Endothelial cell of umbilical vein (primary cell): ENCODE data around the gene CPA2. TPM values are rescaled to one million over a fixed set of nuclear protein-coding genes. Genes with fewer than 3 reads are reported as not detected.

ENCODE experiments used
- BruUV-seq: library from RNA; stranded (reverse); fragments of 400-500 nt; replicated peaks from 2 replicates; lab custom pipeline; 2021; lab: Mats Ljungman, UMichigan
- CTCF ChIA-PET: fragments of 300-600, 350-600 bp; sonication (Branson Sonifier 250); formaldehyde crosslinking; loops from one replicate; lab custom pipeline; 2021; ENCODE audit warnings: antibody characterized with exemption, inconsistent platforms; lab: Charles Lee
- POLR2A ChIA-PET: fragments of 300-600, 350-600 bp; sonication (Branson Sonifier 250); formaldehyde crosslinking; loops from one replicate; lab custom pipeline; 2021; ENCODE audit warnings: antibody characterized with exemption, inconsistent platforms; lab: Charles Lee
- DNase-seq: peaks from one replicate; pipeline ENCODE4 v3.0.0-alpha.2; 2011; ENCODE audit warnings: low read depth, low spot score
- FAIRE-seq: peaks from 2 replicates; lab custom pipeline; 2011; peaks lifted over from hg19 to GRCh38; lab: Jason Lieb, UNC
- H2AFZ ChIP-seq: 2 replicates; pipeline ENCODE4 v1.6.0; 2012; ENCODE audit warnings: low read depth, low read length, control low read depth, inconsistent platforms
- H3K27ac ChIP-seq: 2 replicates; pipeline ENCODE4 v1.5.1; 2011; ENCODE audit warnings: low read depth, mild to moderate bottlenecking, control low read depth, low read length, moderate library complexity; ENCODE audit not compliant: insufficient read depth
- H3K27me3 ChIP-seq, 2 experiments: 2 replicates each; pipeline versions ENCODE4 v1.6.0 to v1.6.1; 2011; ENCODE audit warnings: low read length in 2 of 2, mixed read lengths in 1 of 2; ENCODE audit not compliant: control insufficient read depth in 2 of 2, insufficient read depth in 2 of 2
- H3K36me3 ChIP-seq, 2 experiments: 2 replicates in 1 of 2; 3 replicates in 1 of 2; pipeline ENCODE4 v1.5.1; 2011; ENCODE audit warnings: low read length in 2 of 2, mild to moderate bottlenecking in 1 of 2, moderate library complexity in 1 of 2; ENCODE audit not compliant: control insufficient read depth in 2 of 2, insufficient read depth in 2 of 2; ENCODE audit errors: extremely low read depth in 1 of 2
- H3K4me1 ChIP-seq: 3 replicates; pipeline ENCODE4 v1.5.1; 2011; ENCODE audit warnings: mild to moderate bottlenecking, low read length; ENCODE audit not compliant: control insufficient read depth, insufficient read depth; ENCODE audit errors: extremely low read depth
- H3K4me2 ChIP-seq: 2 replicates; pipeline ENCODE4 v1.6.1; 2011; ENCODE audit warnings: low read length, control low read depth, mixed read lengths; ENCODE audit not compliant: insufficient read depth
- H3K4me3 ChIP-seq, 3 experiments: fragments of 200-600 bp in 1 of 3; sonication (generic), shearing (Covaris generic) in 1 of 3; replicated peaks in 1 of 3; 2 replicates each; pipeline ENCODE4 v1.5.1; 2011 to 2016; ENCODE audit warnings: control low read depth in 3 of 3, low read length in 3 of 3, mild to moderate bottlenecking in 2 of 3, inconsistent platforms in 1 of 3, low read depth in 1 of 3, moderate library complexity in 1 of 3; ENCODE audit not compliant: insufficient read depth in 1 of 3
- H3K79me2 ChIP-seq: 2 replicates; pipeline ENCODE4 v1.6.0; 2012; ENCODE audit warnings: low read length, inconsistent platforms; ENCODE audit not compliant: control insufficient read depth, insufficient read depth
- H3K9ac ChIP-seq: replicated peaks from 2 replicates; pipeline ENCODE3; 2011; ENCODE audit warnings: low read length, control low read depth; ENCODE audit not compliant: insufficient read depth; ENCODE audit errors: extremely low read depth
- H3K9me1 ChIP-seq: replicated peaks from 3 replicates; pipeline ENCODE4 v1.6.0; 2011; ENCODE audit warnings: mild to moderate bottlenecking, low read length; ENCODE audit not compliant: control insufficient read depth, insufficient read depth; ENCODE audit errors: extremely low read depth
- H3K9me3 ChIP-seq: replicated peaks from 2 replicates; pipeline ENCODE4 v1.5.1; 2012; ENCODE audit warnings: low read length, inconsistent platforms; ENCODE audit not compliant: control insufficient read depth, insufficient read depth
- H4K20me1 ChIP-seq: replicated peaks from 2 replicates; pipeline ENCODE3; 2011; ENCODE audit warnings: mild to moderate bottlenecking, low read length; ENCODE audit not compliant: control insufficient read depth, insufficient read depth; ENCODE audit errors: extremely low read depth
- CTCF ChIP-seq, 2 donors: IDR thresholded peaks; 1 replicate in 1 of 2; 2 replicates in 1 of 2; pipeline ENCODE4 v1.5.1; 2011; ENCODE audit warnings: low read length in 2 of 2, mild to moderate bottlenecking in 2 of 2, moderate library complexity in 2 of 2, control low read depth in 1 of 2, inconsistent platforms in 1 of 2, low read depth in 1 of 2; ENCODE audit not compliant: insufficient read depth in 1 of 2; ENCODE audit errors: extremely low read depth in 1 of 2
- EZH2 ChIP-seq: IDR thresholded peaks from 2 replicates; pipeline ENCODE4 v1.6.1; 2012; ENCODE audit warnings: borderline replicate concordance, low read depth, mild to moderate bottlenecking, moderate library complexity, low read length, inconsistent platforms; ENCODE audit not compliant: severe bottlenecking
- FOS ChIP-seq: IDR thresholded peaks from 2 replicates; pipeline ENCODE4 v1.6.1; 2011; ENCODE audit warnings: mild to moderate bottlenecking, low read length, moderate library complexity, borderline replicate concordance; ENCODE audit not compliant: insufficient read depth
- GATA2 ChIP-seq: IDR thresholded peaks from 2 replicates; pipeline ENCODE4 v1.7.0; 2011; ENCODE audit warnings: low read depth, mild to moderate bottlenecking, moderate library complexity, mixed read lengths, low read length; ENCODE audit not compliant: insufficient read length, insufficient read depth
- JUN ChIP-seq: IDR thresholded peaks from 2 replicates; pipeline ENCODE4 v1.6.1; 2011; ENCODE audit warnings: borderline replicate concordance, low read depth; ENCODE audit not compliant: insufficient read length, insufficient read depth
- MAX ChIP-seq: IDR thresholded peaks from 2 replicates; pipeline ENCODE4 v1.6.1; 2011; ENCODE audit not compliant: insufficient read depth, insufficient read length
- MYC ChIP-seq: IDR thresholded peaks from one replicate; pipeline ENCODE4 v1.6.1; 2011; ENCODE audit warnings: mild to moderate bottlenecking, low read depth, low read length
- POLR2A ChIP-seq: IDR thresholded peaks from 2 replicates; pipeline ENCODE4 v1.6.1; 2012; ENCODE audit warnings: low read depth, mild to moderate bottlenecking, control low read depth, low read length
- POLR2AphosphoS5 ChIP-seq: IDR thresholded peaks from 2 replicates; pipeline ENCODE4 v1.6.1; 2012; ENCODE audit warnings: low read depth, mild to moderate bottlenecking, control low read depth, low read length, moderate library complexity; ENCODE audit not compliant: insufficient read depth
- dilution Hi-C: fragments of 300-500 bp; cut with MboI; formaldehyde crosslinking; loops from one replicate; pipeline ENCODE4 v1.15.0; 2019; ENCODE audit warnings: low sequenced_read_pairs; ENCODE audit not compliant: extremely low pct_ligation_motif_present
- intact Hi-C: fragments of 100-400 bp; cut with micrococcal nuclease; formaldehyde crosslinking; loops from one replicate; pipeline ENCODE4 v1.10.0; 2022
- polyA plus RNA-seq, 4 experiments: library from polyadenylated mRNA; depleted of rRNA in 3 of 4; stranded (reverse) in 3 of 4; unstranded in 1 of 4; fragments of >200 nt; gene quantifications; 2 replicates each; pipeline versions ENCODE4 v1.2.1 to v1.2.3, GENCODE V29; 2011 to 2012; ENCODE audit warnings: missing spikeins in 1 of 4
- total RNA-seq: library from RNA; stranded (reverse); gene quantifications from 2 replicates; pipeline ENCODE4 v1.2.3, GENCODE V29; 2021

CPA2 gene
- total and polyA plus RNA-seq, 2 donors (not counting 3 experiments of a cell fraction or from before 2014, with no cell fraction given): not detected

GRCh38 chr7:130298544-130299326 is 32.1 kb downstream of the CPA2 start:
- ChIA-PET CTCF (no interaction called here), POLR2A (no interaction called here)
- H2AFZ ChIP-seq: no peak overlapping the region
- dilution Hi-C loops: no loop called here
- H3K4me2 ChIP-seq: no peak overlapping the region
- no peaks in the 10 kb centered on the region for H3K79me2 ChIP-seq
- H3K27ac ChIP-seq: no peak overlapping the region
- H4K20me1 ChIP-seq: no peaks in the 10 kb centered on the region
- no peaks in the 10 kb centered on the region for H3K9me1 ChIP-seq
- DNase-seq (no peak), FAIRE-seq (no peak)
- no peaks in the 10 kb centered on the region for H3K27me3 ChIP-seq
- intact Hi-C loops: no loop called here
- no peaks in the 10 kb centered on the region for H3K9me3 ChIP-seq
- no peaks in the 10 kb centered on the region for H3K36me3 ChIP-seq
- H3K4me3 ChIP-seq: no peak overlapping the region
- BruUV-seq: no TSS peak
- no peaks in the 10 kb centered on the region for H3K4me1 ChIP-seq
- H3K9ac ChIP-seq: no peak overlapping the region
- TF ChIP-seq JUN: no peak

GRCh38 chr7:130299866-130300265 is 33.2 kb downstream of the CPA2 start:
- CTCF ChIA-PET: no interaction called here
- POLR2A ChIA-PET: no interaction called here
- dilution Hi-C loops: no loop called here

More at GRCh38 chr7:130299866-130300265, 33.2 kb downstream of the CPA2 start:
- Histone ChIP-seq H3K4me2 (no peak overlapping the region), H4K20me1 (no peaks in the 10 kb centered on the region), H3K27ac (no peak overlapping the region), H3K27me3 (peaks cover 0 to 2% of the 10 kb centered on the region in 2 experiments), H3K9me1 (no peaks in the 10 kb centered on the region), H3K4me3 (no peak overlapping the region), H3K36me3 (no peaks in the 10 kb centered on the region), H3K4me1 (no peaks in the 10 kb centered on the region), H3K79me2 (no peaks in the 10 kb centered on the region), H3K9ac (no peak overlapping the region), H2AFZ (no peak overlapping the region), H3K9me3 (no peaks in the 10 kb centered on the region)
- no TSS peak for BruUV-seq
- no peak for TF ChIP-seq CTCF (IDR thresholded peaks at IDR 0.05; ENCODE audit: extremely low read depth in 1 of 2, insufficient read depth in 1 of 2, low read depth in 1 of 2, low read length in 2 of 2)
- TF ChIP-seq JUN: no peak
- TF ChIP-seq POLR2AphosphoS5: no peak
- no peak for TF ChIP-seq GATA2
- TF ChIP-seq MYC: no peak
- TF ChIP-seq MAX: no peak
- TF ChIP-seq POLR2A: no peak
- no peak for TF ChIP-seq FOS
- no peak for TF ChIP-seq EZH2
- no peak for DNase-seq
- intact Hi-C loops: no loop called here
- FAIRE-seq: no peak
